ENCODE results near the gene PRKAA2.

The PRKAA2 gene

GRCh38 chr1:56726706-56727105 lies 81.6 kb downstream of the PRKAA2 start:
- Histone ChIP-seq H4K20me1 (ENCODE audit: control insufficient read depth, insufficient read depth, low read depth, low read length) (no peaks in the 10 kb centered on the region), H3K9me2 (replicated peaks; ENCODE audit: control insufficient read depth, low read length) (no peaks in the 10 kb centered on the region), H3K79me2 (ENCODE audit: control insufficient read depth, low read length) (no peaks in the 10 kb centered on the region), H3K27me3 (ENCODE audit: control insufficient read depth, low read length) (no peaks in the 10 kb centered on the region), H3K9me3 (ENCODE audit: control insufficient read depth, insufficient read depth, low read length) (no peaks in the 10 kb centered on the region), H3K27ac (ENCODE audit: low read depth, low read length) (no peak overlapping the region), H3F3A (ENCODE audit: control insufficient read depth, insufficient read depth) (no peaks in the 10 kb centered on the region), H3K4me3 (ENCODE audit: low read length) (no peak overlapping the region), H3K36me3 (ENCODE audit: control insufficient read depth, low read length) (no peaks in the 10 kb centered on the region), H3K4me1 (ENCODE audit: control insufficient read depth, low read length) (no peaks in the 10 kb centered on the region), H3K4me2 (ENCODE audit: low read length) (no peak overlapping the region)
- no peak for TF ChIP-seq EZH2phosphoT487 (IDR thresholded peaks at IDR 0.05; ENCODE audit: borderline replicate concordance, low read length)
- TF ChIP-seq CTCF (IDR thresholded peaks at IDR 0.05; ENCODE audit: low read depth, low read length, poor library complexity, severe bottlenecking) = no peak

GRCh38 chr1:56728964-56729363 lies 83.8 kb downstream of the PRKAA2 start:
- H3K9me3 ChIP-seq (ENCODE audit: control insufficient read depth, insufficient read depth, low read length) = no peaks in the 10 kb centered on the region
- H4K20me1 ChIP-seq (ENCODE audit: control insufficient read depth, insufficient read depth, low read depth, low read length) = no peaks in the 10 kb centered on the region
- no peak overlapping the region for H3K27ac ChIP-seq (ENCODE audit: low read depth, low read length)
- H3K27me3 ChIP-seq (ENCODE audit: control insufficient read depth, low read length) = no peaks in the 10 kb centered on the region
- no peaks in the 10 kb centered on the region for H3K36me3 ChIP-seq (ENCODE audit: control insufficient read depth, low read length)
- TF ChIP-seq CTCF (IDR thresholded peaks at IDR 0.05; ENCODE audit: low read depth, low read length, poor library complexity, severe bottlenecking) (no peak), EZH2phosphoT487 (IDR thresholded peaks at IDR 0.05; ENCODE audit: borderline replicate concordance, low read length) (no peak)
- H3K9me2 ChIP-seq (replicated peaks; ENCODE audit: control insufficient read depth, low read length) = no peaks in the 10 kb centered on the region
- no peaks in the 10 kb centered on the region for H3K4me1 ChIP-seq (ENCODE audit: control insufficient read depth, low read length)
- H3K4me3 ChIP-seq (ENCODE audit: low read length) = no peak overlapping the region
- H3F3A ChIP-seq (ENCODE audit: control insufficient read depth, insufficient read depth) = no peaks in the 10 kb centered on the region
- H3K79me2 ChIP-seq (ENCODE audit: control insufficient read depth, low read length) = no peaks in the 10 kb centered on the region
- no peak overlapping the region for H3K4me2 ChIP-seq (ENCODE audit: low read length)

- Histone ChIP-seq H3K27ac (ENCODE audit: low read depth, low read length) (no peak overlapping the region), H3K9me2 (replicated peaks; ENCODE audit: control insufficient read depth, low read length) (no peaks in the 10 kb centered on the region), H3K79me2 (ENCODE audit: control insufficient read depth, low read length) (no peaks in the 10 kb centered on the region), H3K4me2 (ENCODE audit: low read length) (no peak overlapping the region), H4K20me1 (ENCODE audit: control insufficient read depth, insufficient read depth, low read depth, low read length) (no peaks in the 10 kb centered on the region), H3K9me3 (ENCODE audit: control insufficient read depth, insufficient read depth, low read length) (no peaks in the 10 kb centered on the region), H3K4me1 (ENCODE audit: control insufficient read depth, low read length) (no peaks in the 10 kb centered on the region), H3F3A (ENCODE audit: control insufficient read depth, insufficient read depth) (no peaks in the 10 kb centered on the region), H3K27me3 (ENCODE audit: control insufficient read depth, low read length) (no peaks in the 10 kb centered on the region), H3K36me3 (ENCODE audit: control insufficient read depth, low read length) (no peaks in the 10 kb centered on the region), H3K4me3 (ENCODE audit: low read length) (no peak overlapping the region)
- TF ChIP-seq EZH2phosphoT487 (IDR thresholded peaks at IDR 0.05; ENCODE audit: borderline replicate concordance, low read length) (no peak), CTCF (IDR thresholded peaks at IDR 0.05; ENCODE audit: low read depth, low read length, poor library complexity, severe bottlenecking) (no peak)
These were observed 100.1 kb downstream of the PRKAA2 start for GRCh38 chr1:56745231-56745630.
